Liver (tissue), 3 donors: ENCODE measurements around the gene TNS3.

ENCODE experiments used
- EGR1 ChIP-seq, 2 donors: IDR thresholded peaks; 2 replicates each; pipeline ENCODE4 v1.6.1; 2016 to 2018; ENCODE audit warnings: antibody characterized with exemption in 2 of 2, low read depth in 2 of 2
- FOXA1 ChIP-seq: IDR thresholded peaks from 2 replicates; pipeline ENCODE4 v1.6.1; 2016; ENCODE audit warnings: antibody characterized with exemption
- GABPA ChIP-seq, 2 donors: IDR thresholded peaks in 1 of 2; conservative IDR thresholded peaks in 1 of 2; 2 replicates each; pipeline ENCODE4 v1.6.1; 2016; ENCODE audit warnings: antibody characterized with exemption in 2 of 2, mild to moderate bottlenecking in 1 of 2, moderate library complexity in 1 of 2
- HNF4G ChIP-seq: IDR thresholded peaks from 2 replicates; pipeline ENCODE4 v1.6.1; 2016; ENCODE audit warnings: antibody characterized with exemption
- JUND ChIP-seq, 2 donors: IDR thresholded peaks; 2 replicates each; pipeline ENCODE4 v1.6.1; 2016; ENCODE audit warnings: antibody characterized with exemption in 2 of 2
- RAD21 ChIP-seq, 2 donors: IDR thresholded peaks; 2 replicates each; pipeline ENCODE4 v1.6.1; 2016; ENCODE audit warnings: antibody characterized with exemption in 2 of 2, mild to moderate bottlenecking in 2 of 2
- RXRA ChIP-seq, 2 donors: IDR thresholded peaks; 2 replicates each; pipeline ENCODE4 v1.6.1; 2017 to 2018; ENCODE audit warnings: antibody characterized with exemption in 2 of 2, mild to moderate bottlenecking in 1 of 2
- SP1 ChIP-seq: IDR thresholded peaks from 2 replicates; pipeline ENCODE4 v1.6.1; 2018; ENCODE audit warnings: antibody characterized with exemption, mild to moderate bottlenecking
- TAF1 ChIP-seq: conservative IDR thresholded peaks from 2 replicates; pipeline ENCODE4 v1.6.1; 2016; ENCODE audit warnings: antibody characterized with exemption, mild to moderate bottlenecking
- YY1 ChIP-seq: IDR thresholded peaks from 2 replicates; pipeline ENCODE4 v1.6.1; 2016; ENCODE audit warnings: antibody characterized with exemption, mild to moderate bottlenecking
- TF ChIP-seq, protein P1 (sequence below): fragments of 150-350 bp; IDR thresholded peaks from 2 replicates; pipeline ENCODE4 v1.5.1; 2017; ENCODE audit warnings: improper control_type of control experiment, low read depth, low read length; ENCODE audit not compliant: missing input control
- TF ChIP-seq, protein P2 (sequence below): IDR thresholded peaks from 2 replicates; pipeline ENCODE4 v1.6.1; 2016; ENCODE audit warnings: antibody characterized with exemption, mild to moderate bottlenecking
- TF ChIP-seq, protein P3 (sequence below): IDR thresholded peaks from 2 replicates; pipeline ENCODE4 v1.6.1; 2016; ENCODE audit warnings: antibody characterized with exemption
- donor health status: healthy.
- donor health status: healthy.

DNA sequence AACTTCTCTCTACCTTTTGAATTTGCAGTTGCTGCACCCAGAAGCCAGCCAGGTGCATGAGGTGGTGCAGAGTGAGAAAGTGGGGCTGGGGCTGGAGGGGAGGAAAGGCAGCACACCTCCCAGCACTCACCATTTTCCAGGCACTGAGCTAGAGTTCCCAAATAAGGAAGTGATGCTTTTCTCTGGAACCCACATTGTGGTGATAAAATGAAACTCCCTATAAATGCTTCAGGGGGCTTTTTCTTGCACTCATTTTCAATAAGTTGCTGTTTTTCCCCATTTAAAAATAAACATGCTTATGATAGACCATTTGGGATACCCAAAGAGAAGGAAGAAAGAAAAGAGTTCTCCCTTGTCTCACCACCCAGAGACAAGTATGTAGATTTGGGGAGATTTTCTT is 42.8 kb upstream of the TNS3 start:
- TF ChIP-seq, protein P1, sequence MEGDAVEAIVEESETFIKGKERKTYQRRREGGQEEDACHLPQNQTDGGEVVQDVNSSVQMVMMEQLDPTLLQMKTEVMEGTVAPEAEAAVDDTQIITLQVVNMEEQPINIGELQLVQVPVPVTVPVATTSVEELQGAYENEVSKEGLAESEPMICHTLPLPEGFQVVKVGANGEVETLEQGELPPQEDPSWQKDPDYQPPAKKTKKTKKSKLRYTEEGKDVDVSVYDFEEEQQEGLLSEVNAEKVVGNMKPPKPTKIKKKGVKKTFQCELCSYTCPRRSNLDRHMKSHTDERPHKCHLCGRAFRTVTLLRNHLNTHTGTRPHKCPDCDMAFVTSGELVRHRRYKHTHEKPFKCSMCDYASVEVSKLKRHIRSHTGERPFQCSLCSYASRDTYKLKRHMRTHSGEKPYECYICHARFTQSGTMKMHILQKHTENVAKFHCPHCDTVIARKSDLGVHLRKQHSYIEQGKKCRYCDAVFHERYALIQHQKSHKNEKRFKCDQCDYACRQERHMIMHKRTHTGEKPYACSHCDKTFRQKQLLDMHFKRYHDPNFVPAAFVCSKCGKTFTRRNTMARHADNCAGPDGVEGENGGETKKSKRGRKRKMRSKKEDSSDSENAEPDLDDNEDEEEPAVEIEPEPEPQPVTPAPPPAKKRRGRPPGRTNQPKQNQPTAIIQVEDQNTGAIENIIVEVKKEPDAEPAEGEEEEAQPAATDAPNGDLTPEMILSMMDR = no peak
- no peak for TF ChIP-seq YY1
- TF ChIP-seq, protein P2, sequence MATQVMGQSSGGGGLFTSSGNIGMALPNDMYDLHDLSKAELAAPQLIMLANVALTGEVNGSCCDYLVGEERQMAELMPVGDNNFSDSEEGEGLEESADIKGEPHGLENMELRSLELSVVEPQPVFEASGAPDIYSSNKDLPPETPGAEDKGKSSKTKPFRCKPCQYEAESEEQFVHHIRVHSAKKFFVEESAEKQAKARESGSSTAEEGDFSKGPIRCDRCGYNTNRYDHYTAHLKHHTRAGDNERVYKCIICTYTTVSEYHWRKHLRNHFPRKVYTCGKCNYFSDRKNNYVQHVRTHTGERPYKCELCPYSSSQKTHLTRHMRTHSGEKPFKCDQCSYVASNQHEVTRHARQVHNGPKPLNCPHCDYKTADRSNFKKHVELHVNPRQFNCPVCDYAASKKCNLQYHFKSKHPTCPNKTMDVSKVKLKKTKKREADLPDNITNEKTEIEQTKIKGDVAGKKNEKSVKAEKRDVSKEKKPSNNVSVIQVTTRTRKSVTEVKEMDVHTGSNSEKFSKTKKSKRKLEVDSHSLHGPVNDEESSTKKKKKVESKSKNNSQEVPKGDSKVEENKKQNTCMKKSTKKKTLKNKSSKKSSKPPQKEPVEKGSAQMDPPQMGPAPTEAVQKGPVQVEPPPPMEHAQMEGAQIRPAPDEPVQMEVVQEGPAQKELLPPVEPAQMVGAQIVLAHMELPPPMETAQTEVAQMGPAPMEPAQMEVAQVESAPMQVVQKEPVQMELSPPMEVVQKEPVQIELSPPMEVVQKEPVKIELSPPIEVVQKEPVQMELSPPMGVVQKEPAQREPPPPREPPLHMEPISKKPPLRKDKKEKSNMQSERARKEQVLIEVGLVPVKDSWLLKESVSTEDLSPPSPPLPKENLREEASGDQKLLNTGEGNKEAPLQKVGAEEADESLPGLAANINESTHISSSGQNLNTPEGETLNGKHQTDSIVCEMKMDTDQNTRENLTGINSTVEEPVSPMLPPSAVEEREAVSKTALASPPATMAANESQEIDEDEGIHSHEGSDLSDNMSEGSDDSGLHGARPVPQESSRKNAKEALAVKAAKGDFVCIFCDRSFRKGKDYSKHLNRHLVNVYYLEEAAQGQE = no peak
- no peak for TF ChIP-seq TAF1
- no peak for TF ChIP-seq SP1
- TF ChIP-seq HNF4G = no peak
- TF ChIP-seq JUND (IDR thresholded peaks at IDR 0.05) = no peak
- TF ChIP-seq GABPA (IDR thresholded peaks at IDR 0.05 in 1 of 2, conservative IDR thresholded peaks at IDR 0.05 in 1 of 2) = no peak
- no peak for TF ChIP-seq FOXA1
- TF ChIP-seq, protein P3, sequence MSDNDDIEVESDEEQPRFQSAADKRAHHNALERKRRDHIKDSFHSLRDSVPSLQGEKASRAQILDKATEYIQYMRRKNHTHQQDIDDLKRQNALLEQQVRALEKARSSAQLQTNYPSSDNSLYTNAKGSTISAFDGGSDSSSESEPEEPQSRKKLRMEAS = no peak
- no peak for TF ChIP-seq RXRA (IDR thresholded peaks at IDR 0.05)
- no peak for TF ChIP-seq EGR1 (IDR thresholded peaks at IDR 0.05; ENCODE audit: low read depth in 2 of 2)
- no peak for TF ChIP-seq RAD21 (IDR thresholded peaks at IDR 0.05)
